Sigmoid colon (tissue), 4 donors: Measurements from ENCODE around the gene PTF1A.

Experiments
- EP300 ChIP-seq, 4 donors: sonication (generic); formaldehyde crosslinking; IDR thresholded peaks; one replicate each; pipeline ENCODE4 v1.6.1; 2017; ENCODE audit warnings: antibody characterized with exemption in 4 of 4
- POLR2A ChIP-seq, 2 donors: fragments of 450-650 bp; IDR thresholded peaks; one replicate each; pipeline ENCODE4 v1.6.1; 2016; ENCODE audit warnings: antibody characterized with exemption in 2 of 2, mild to moderate bottlenecking in 2 of 2, moderate library complexity in 2 of 2
- POLR2AphosphoS5 ChIP-seq, 4 donors: sonication (generic); formaldehyde crosslinking; IDR thresholded peaks; one replicate each; pipeline ENCODE4 v1.6.1; 2017; ENCODE audit warnings: antibody characterized with exemption in 4 of 4
- TF ChIP-seq, protein P1 (sequence below), 4 experiments: fragments of 450-650 bp in 3 of 4; fragments of 200-600 bp in 1 of 4; IDR thresholded peaks; one replicate each; pipeline ENCODE4 v1.5.1; 2016 to 2019; ENCODE audit warnings: antibody characterized with exemption in 4 of 4, mild to moderate bottlenecking in 3 of 4, moderate library complexity in 2 of 4

DNA sequence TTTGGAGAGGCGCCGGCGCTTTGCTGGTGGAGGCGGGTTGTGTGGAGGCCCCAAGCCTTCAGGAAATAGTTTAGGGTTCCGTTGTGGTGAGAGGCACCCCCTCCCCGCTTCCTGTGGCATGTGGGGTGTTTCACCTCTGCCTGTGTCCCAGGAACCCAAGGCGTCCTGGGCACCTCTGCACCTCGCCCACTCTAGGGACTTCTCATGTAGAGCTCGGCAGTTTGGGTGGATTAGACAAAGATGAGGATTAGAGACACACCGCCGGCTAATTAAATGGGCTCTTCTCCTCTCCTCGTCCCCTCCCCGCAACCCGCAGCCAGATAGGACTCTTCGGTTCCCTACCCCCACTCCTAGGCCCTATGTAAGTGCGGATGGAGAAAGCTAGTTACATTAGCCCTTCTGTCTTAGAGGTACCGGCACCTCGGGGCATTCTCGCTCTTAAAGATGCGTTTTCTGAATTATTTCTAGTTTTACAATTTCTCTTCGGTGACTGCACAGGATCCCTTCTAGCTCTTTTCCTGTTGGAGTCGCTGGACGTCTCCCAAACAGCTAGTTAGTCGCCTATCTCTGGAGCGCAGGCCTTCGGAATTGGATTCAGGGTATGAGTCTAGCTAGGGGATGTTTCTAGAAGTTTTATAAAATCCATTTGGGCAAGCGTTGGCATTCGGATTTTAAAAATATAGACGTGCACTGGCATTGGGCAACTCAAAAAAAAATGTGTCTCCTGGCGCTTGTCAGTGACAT, 7.8 kb downstream of the PTF1A start:
- TF ChIP-seq, protein P1, sequence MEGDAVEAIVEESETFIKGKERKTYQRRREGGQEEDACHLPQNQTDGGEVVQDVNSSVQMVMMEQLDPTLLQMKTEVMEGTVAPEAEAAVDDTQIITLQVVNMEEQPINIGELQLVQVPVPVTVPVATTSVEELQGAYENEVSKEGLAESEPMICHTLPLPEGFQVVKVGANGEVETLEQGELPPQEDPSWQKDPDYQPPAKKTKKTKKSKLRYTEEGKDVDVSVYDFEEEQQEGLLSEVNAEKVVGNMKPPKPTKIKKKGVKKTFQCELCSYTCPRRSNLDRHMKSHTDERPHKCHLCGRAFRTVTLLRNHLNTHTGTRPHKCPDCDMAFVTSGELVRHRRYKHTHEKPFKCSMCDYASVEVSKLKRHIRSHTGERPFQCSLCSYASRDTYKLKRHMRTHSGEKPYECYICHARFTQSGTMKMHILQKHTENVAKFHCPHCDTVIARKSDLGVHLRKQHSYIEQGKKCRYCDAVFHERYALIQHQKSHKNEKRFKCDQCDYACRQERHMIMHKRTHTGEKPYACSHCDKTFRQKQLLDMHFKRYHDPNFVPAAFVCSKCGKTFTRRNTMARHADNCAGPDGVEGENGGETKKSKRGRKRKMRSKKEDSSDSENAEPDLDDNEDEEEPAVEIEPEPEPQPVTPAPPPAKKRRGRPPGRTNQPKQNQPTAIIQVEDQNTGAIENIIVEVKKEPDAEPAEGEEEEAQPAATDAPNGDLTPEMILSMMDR (IDR thresholded peaks at IDR 0.05), result no peak
- no peak for TF ChIP-seq POLR2A (IDR thresholded peaks at IDR 0.05)
- TF ChIP-seq EP300 (IDR thresholded peaks at IDR 0.05), result no peak
- TF ChIP-seq POLR2AphosphoS5 (IDR thresholded peaks at IDR 0.05), result no peak
